Measurements from ENCODE around the gene PKMYT1.

PKMYT1 gene

GRCh38 chr16:3019594-3020246 is 39.5 kb upstream of the PKMYT1 start:
- no peak for DNase-seq (ENCODE audit: low read depth in 1 of 2, low spot score in 1 of 2)

GRCh38 chr16:3017794-3018506 is 37.7 kb upstream of the PKMYT1 start, which contains the start of gene CLDN6:
TSS of gene CLDN6 (minus strand) at chr16:3018183. CDS start at chr16:3016021, 2,162 bp downstream.
- no peak for DNase-seq (ENCODE audit: low read depth in 1 of 2, low spot score in 1 of 2)

GRCh38 chr16:3017344-3017743 is 37.1 kb upstream of the PKMYT1 start:
- no peak for DNase-seq (ENCODE audit: low read depth in 1 of 2, low spot score in 1 of 2)

DNA sequence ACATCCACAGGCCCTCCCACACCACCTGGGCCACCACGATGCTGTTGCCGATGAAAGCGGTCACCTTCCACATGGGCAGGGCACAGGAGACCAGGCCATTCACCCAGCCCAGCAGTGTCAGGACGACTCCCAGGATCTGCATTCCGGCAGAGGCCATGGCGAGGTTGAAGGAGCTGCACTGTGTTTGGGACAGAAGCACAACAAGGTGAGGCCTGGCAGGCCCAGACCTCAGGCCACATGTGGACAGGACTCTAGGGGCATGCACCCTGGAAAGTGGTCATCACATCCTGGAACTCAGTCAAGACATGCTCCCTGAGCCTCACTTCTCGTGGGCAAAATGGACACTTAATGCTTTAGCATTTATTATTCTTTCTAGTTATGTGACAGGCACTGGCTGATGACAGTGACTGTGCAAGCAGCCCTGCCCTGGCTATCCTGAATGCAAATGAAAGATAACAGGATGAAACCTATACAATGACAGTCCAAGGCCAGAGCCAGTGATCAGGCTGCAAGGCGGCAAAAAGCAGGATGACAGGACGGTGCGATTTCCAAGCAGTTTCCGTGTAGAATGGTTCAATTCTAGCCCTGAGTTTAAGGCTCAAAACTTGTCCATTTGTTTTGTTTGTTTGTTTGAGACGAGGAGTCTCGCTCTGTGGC is 35.7 kb upstream of the PKMYT1 start:
- no peak for DNase-seq (ENCODE audit: low read depth in 1 of 2, low spot score in 1 of 2)

DNA sequence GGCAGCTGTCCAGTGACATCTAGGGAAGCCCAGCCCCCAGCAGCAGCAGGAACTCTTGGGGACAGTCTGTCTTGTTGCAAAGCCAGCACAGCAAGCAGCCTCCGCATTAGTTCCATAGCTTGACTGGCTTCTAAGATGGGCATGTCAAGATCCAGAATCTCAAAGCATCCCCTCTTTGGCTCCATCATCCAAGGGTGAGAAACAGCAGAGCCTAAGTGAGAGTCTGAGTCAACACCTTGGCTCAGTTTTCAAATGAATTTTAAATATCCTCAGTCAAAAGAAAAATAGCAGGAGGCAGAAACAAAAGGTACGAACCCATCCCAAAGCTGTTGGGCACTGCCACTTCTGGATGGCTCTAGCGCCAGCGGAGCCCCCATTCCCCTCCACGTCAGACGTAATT is 34.7 kb upstream of the PKMYT1 start:
- DNase-seq (ENCODE audit: low read depth in 1 of 2, low spot score in 1 of 2) = no peak

DNA sequence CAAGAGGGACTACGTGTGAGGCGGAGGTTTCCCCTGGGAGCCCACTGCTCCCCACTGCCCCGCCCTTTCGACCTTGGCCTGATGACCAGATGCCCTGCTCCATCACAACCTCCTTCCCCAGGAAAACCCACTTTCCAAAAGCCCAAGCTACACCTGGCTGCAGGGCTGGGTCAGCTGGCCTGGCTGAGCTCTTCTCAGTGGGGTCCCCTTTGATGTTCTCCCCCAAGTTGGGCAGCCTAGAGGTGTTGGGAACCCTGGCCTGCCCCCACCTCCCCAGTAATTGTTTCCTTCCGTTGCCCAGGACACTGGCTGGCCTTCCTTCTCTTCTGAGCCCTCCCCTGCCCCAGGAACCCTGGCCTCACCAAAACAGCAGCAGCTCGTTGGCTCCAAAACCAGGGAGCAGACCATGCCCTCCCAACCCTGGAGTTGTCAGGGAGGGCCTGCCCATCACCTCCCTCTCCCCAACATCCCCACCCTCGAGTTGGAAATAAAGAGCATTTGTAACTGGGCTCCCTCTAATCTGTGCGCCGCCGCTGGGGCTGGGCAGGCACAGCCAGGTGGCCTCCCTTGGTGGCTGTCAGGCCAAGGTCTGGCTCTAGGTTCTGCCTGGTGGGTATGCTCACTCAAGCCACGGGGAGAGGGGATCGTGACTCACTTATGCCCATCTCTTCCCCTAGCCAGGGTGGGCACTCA is 33.9 kb upstream of the PKMYT1 start:
- no peak for DNase-seq (ENCODE audit: low read depth in 1 of 2, low spot score in 1 of 2)

- no peak for DNase-seq (ENCODE audit: low read depth in 1 of 2, low spot score in 1 of 2)
These were observed 33.3 kb upstream of the PKMYT1 start for GRCh38 chr16:3013491-3013951.

DNA sequence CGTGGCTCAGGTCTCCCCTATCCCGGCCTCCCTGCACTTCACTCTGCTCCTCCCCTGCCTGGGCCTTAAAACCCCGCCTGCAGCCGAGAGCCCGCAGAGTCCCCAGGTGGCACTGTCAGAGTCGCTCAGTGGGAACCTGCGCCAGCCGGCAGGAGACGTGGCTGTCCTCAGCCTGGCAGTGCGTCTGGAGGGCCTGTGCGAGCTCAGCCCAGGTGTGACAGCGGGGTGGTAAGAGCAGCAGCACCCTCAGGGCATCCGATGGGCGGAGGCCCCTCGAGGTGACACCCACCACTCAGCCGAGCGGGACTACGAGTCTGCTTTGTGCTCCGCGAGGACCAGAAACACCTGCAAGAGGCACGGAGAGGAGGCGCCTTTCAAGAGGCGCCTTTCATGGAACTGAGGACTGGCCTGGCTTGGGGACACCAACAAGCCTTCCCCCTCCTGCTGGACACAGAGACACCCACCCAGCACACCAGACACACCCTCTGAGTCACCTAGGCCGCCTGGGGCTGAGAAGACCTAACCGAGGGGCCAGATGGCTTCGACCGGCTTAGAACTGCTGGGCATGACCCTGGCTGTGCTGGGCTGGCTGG is 32.7 kb upstream of the PKMYT1 start, which contains the start of gene CLDN9:
Gene CLDN9, plus strand, starts transcription at position 96 of the 593 bp plus-strand sequence. Its CDS starts 440 bp downstream, at position 536.
- no peak for DNase-seq (ENCODE audit: low read depth in 1 of 2, low spot score in 1 of 2)

- DNase-seq (ENCODE audit: low read depth in 1 of 2, low spot score in 1 of 2) = no peak
These were observed 32.0 kb upstream of the PKMYT1 start for GRCh38 chr16:3012246-3012645.

DNA sequence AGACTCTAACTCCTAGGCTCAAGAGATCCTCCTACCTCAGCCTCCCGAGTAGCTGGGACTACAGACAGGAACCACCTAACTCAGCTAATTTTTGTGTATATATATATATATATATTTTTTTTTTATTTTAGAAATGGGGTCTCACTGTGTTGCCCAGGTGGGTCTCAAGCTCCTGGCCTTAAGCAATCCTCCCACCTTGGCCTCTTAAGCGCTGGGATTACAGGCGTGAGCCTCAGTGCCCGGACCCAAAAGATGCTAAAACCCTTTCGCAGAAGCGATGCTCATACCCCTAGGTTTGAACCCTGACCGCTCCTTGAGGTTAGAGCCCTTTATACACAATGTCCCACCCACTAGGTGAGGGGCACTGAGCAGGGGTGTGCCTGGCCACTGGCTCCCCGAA is 30.3 kb upstream of the PKMYT1 start:
- no peak for DNase-seq (ENCODE audit: low read depth in 1 of 2, low spot score in 1 of 2)

GRCh38 chr16:3009568-3010390 is 29.5 kb upstream of the PKMYT1 start:
- DNase-seq (ENCODE audit: low read depth in 1 of 2, low spot score in 1 of 2) = no peak

DNA sequence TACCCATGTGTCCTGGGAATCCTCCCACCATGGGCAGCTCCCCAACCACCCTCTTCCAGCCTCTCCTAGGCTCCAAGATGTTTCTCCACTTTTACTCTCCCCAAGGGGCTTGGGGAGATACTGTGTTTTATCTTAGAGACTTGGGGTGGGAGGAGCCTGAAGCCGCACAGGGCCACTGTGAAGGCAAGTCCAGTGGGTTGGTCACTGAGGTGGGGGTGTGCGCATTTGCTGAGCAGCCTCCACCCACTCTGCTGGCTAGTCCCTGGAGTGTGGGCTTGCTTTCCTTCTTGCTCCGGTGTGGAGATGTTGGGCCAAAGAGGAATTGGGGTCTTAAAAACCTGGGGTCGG is 28.4 kb upstream of the PKMYT1 start:
- DNase-seq (ENCODE audit: low read depth in 1 of 2, low spot score in 1 of 2) = no peak

GRCh38 chr16:3007957-3008689 is 27.9 kb upstream of the PKMYT1 start:
- DNase-seq (ENCODE audit: low read depth in 1 of 2, low spot score in 1 of 2) = no peak

DNA sequence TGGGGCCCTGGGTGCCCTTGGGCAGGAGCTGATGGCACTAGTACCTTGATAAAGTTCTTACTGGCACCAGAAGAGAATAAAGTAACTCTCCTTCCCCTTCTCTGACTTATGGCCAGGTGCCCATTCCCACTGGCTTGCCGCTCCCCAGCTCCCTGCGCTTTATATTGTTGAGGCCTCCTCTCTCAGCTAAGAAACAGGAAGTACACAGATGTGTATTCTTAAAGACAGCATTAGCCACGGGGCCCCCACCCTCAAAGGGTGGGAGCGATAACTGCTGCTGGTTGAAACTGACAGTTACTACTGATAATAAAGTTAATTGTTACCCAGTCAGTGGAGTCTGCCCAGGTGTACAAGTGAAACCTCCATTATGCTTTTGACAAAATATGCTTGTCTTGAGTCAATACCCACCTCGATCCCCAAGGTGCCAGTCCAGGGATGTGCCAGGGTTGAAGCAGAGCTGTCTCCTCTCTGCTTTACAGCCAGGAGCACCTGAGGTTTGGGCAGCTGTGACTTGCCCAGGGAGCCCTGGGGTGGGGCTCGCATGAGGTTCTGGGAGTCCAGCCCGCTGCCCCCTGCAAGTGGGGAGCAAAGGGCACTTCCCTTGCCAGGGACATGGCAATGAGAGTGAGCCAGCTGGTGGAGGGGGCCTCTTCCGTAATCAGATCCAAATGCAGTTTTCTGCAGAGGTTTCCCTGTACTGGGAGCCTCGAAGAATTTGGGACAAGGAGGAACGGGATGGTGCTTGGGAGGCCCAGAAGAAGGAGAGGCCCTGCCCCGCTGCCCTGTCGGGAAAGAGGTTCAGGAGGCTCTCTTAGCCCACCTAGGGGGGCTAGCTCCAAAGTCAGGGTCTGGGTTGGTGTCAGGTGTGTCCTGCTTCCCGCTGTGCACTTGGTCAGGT is 27.1 kb upstream of the PKMYT1 start:
- no peak for DNase-seq (ENCODE audit: low read depth in 1 of 2, low spot score in 1 of 2)

GRCh38 chr16:3004781-3005284 is 24.6 kb upstream of the PKMYT1 start:
- no peak for DNase-seq (ENCODE audit: low read depth in 1 of 2, low spot score in 1 of 2)

- no peak for DNase-seq (ENCODE audit: low read depth in 1 of 2, low spot score in 1 of 2)
These were observed 24.1 kb upstream of the PKMYT1 start for GRCh38 chr16:3004319-3004718.

GRCh38 chr16:3003582-3004270 is 23.5 kb upstream of the PKMYT1 start:
- DNase-seq (ENCODE audit: low read depth in 1 of 2, low spot score in 1 of 2) = peak; percentile 90 to 93

DNA sequence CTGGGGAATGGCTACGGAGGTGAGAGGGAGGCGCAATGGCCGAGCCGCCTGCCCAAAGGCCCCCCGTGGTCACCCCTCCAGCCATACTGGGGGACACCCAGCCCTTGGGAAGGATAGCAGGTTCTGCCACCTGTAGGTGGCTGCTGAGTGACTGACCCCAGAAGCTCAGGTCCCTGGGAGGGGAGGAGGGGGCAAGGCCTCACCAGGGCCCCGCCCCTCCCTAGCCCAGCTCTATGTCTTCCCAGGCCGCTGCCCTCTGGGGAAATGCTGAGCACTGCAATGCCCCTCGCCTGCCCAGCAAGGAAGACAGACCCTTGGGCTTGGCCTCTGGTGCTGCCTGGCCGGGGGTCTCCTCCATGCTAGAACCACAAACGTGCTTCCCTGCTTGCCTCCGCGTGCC is 21.1 kb upstream of the PKMYT1 start:
- no peak for DNase-seq (ENCODE audit: low read depth in 1 of 2, low spot score in 1 of 2)

Data from stimulated activated CD4-positive, alpha-beta T cell treated with anti-CD3 and anti-CD28 coated beads, Interleukin-15, amount 100 ng/mL, for 1 hour (primary cell).